ENCODE results near the gene CNGB1.

GRCh38 chr16:57938936-57939871 is 31.7 kb downstream of the CNGB1 start:
- TF ChIP-seq CTCF (IDR thresholded peaks at IDR 0.05) (peak; percentile 18; the same call in 1 of the 3 replicates), SMC3 (IDR thresholded peaks at IDR 0.05) (no peak), KDM1A (IDR thresholded peaks at IDR 0.05; ENCODE audit: low read depth) (no peak), POLR2A (IDR thresholded peaks at IDR 0.05; ENCODE audit: low read length) (no peak), NFE2L2 (conservative IDR thresholded peaks at IDR 0.05; ENCODE audit: low read length) (no peak), PBX3 (IDR thresholded peaks at IDR 0.05) (no peak), EHMT2 (IDR thresholded peaks at IDR 0.05; ENCODE audit: low read depth) (no peak)
